ENCODE measurements around the gene NFIC.

- TF ChIP-seq POLR2AphosphoS5 (IDR thresholded peaks at IDR 0.05; ENCODE audit: borderline replicate concordance, low read depth, low read length) (no peak), EZH2 (IDR thresholded peaks at IDR 0.05) (no peak), FOXP2 (optimal IDR thresholded peaks at IDR 0.05; ENCODE audit: control extremely low read depth, extremely low read length, insufficient read depth) (no peak)
Observed at GRCh38 chr19:3459089-3459881, 92.9 kb downstream of the NFIC start.

Measured in SK-N-MC (cell line).